Transverse colon (tissue), 4 donors: ENCODE data around the gene BCL2L12. TPM values are rescaled to one million over a fixed set of nuclear protein-coding genes. Genes with fewer than 3 reads are reported as not detected.

Experiments
- DNase-seq: peaks from one replicate; pipeline ENCODE4 v3.0.0-alpha.2; 2019
- H3K27ac ChIP-seq, 4 donors: fragments of 200-600 bp; sonication (generic); 2 replicates each; pipeline ENCODE4 v1.5.1; 2016 to 2018; ENCODE audit warnings: inconsistent platforms in 4 of 4
- H3K27me3 ChIP-seq: fragments of 200-600 bp; sonication (generic); 2 replicates; pipeline ENCODE4 v1.5.1; 2017; ENCODE audit warnings: inconsistent platforms
- H3K36me3 ChIP-seq, 4 donors: fragments of 200-600 bp; sonication (generic); 2 replicates each; pipeline ENCODE4 v1.5.1; 2017 to 2019; ENCODE audit warnings: inconsistent platforms in 4 of 4
- H3K4me1 ChIP-seq, 4 donors: fragments of 200-600 bp; sonication (generic); 2 replicates each; pipeline ENCODE4 v1.5.1; 2017 to 2020; ENCODE audit warnings: inconsistent platforms in 4 of 4
- H3K4me3 ChIP-seq, 4 donors: fragments of 200-600 bp; sonication (generic); 1 replicate in 1 of 4; 2 replicates in 3 of 4; pipeline versions ENCODE4 v1.5.1 to v1.6.1; 2017 to 2019; ENCODE audit warnings: inconsistent platforms in 4 of 4
- H3K9me3 ChIP-seq, 2 donors: fragments of 200-600 bp; sonication (generic); 2 replicates each; pipeline ENCODE4 v1.5.1; 2017 to 2019; ENCODE audit warnings: inconsistent platforms in 2 of 2
- EP300 ChIP-seq: sonication (generic); formaldehyde crosslinking; IDR thresholded peaks from one replicate; pipeline ENCODE4 v1.6.1; 2017; ENCODE audit warnings: antibody characterized with exemption, low read depth
- POLR2A ChIP-seq: fragments of 450-650 bp; IDR thresholded peaks from one replicate; pipeline ENCODE4 v1.6.1; 2016; ENCODE audit warnings: antibody characterized with exemption, mild to moderate bottlenecking, moderate library complexity
- POLR2AphosphoS5 ChIP-seq, 3 donors: sonication (generic); formaldehyde crosslinking; IDR thresholded peaks; one replicate each; pipeline ENCODE4 v1.6.1; 2016; ENCODE audit warnings: antibody characterized with exemption in 3 of 3
- WGBS, 2 donors: methylation state at CpG; one replicate each; pipeline ENCODE4 v1.1.5; 2018; ENCODE audit warnings: low coverage in 1 of 2; 5-methylcytosine and 5-hydroxymethylcytosine counted together
- in situ Hi-C, 4 donors: fragments of 200-750 bp; cut with MboI; loops; one replicate each; pipeline versions ENCODE4 v1.15.0 to v1.15.1; 2017; ENCODE audit warnings: low sequenced_read_pairs in 3 of 4, low pct_ligation_motif_present in 1 of 4, low pct_unique_long_range_greater_than_20kb in 1 of 4
- intact Hi-C: fragments of 100-400 bp; cut with DNase I; formaldehyde crosslinking; loops from one replicate; pipeline ENCODE4 v1.15.1; 2023; ENCODE audit warnings: low total_unique reads
- total RNA-seq, 4 donors: library from RNA; depleted of rRNA; stranded (reverse); fragments of >200 nt; gene quantifications; one replicate each; pipeline ENCODE4 v1.1.0, GENCODE V29; 2016
- TF ChIP-seq, protein P1 (sequence below), 5 experiments: fragments of 200-600 bp in 3 of 5; fragments of 450-650 bp in 2 of 5; sonication (generic) in 3 of 5; IDR thresholded peaks; 1 replicate in 2 of 5; 2 replicates in 3 of 5; pipeline ENCODE4 v1.5.1; 2016 to 2017; ENCODE audit warnings: antibody characterized with exemption in 5 of 5, inconsistent platforms in 3 of 5, mild to moderate bottlenecking in 2 of 5, moderate library complexity in 1 of 5

BCL2L12 gene
- total RNA-seq, 4 donors from 2014 or later, result 5.4 to 10.2 (median 6.9) TPM

DNA sequence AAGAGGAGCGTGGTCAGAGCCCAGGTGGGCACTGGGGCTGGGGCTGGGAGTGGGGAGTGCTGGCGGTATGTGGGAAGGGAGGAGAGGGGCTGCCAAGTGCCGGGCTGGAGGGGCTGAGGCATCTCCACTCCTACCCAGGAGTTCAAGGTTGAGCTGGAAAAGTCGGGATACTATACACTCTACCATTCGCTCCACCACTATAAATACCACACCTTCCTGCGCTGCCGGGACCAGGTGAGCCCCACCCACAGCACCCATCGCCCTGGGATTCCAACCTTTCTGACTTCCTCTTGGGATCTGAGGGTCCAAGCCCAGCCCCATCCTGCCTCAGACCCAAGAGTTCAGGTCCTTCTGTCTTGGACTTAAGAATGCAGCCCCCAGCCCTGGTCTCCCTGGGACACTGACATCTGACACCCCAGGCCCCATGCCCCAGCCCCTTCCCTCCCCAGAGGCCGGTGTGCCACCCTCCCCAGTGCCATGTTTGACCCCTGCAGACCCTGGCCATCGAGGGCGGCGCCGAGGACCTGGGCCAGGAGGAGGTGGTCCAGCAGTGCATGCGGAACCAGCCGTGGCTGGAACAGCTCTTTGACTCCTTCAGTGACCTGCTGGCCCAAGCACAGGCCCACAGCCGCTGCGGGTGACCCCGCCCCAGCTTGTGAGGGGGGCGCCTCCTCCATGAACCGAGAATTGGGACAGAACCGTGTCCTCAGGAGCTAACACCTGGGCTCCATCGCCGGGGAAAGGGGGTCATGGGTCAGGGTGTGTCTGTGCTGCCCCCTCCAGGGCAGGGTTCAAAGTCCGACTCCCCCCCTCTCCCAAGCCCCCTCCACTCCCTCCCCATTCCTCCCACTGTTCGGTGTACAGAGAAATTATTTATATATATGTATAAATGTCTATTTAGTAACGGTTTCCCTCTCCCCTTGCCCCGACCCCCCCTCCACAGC is 40.5 kb upstream of the BCL2L12 start:
- in situ Hi-C loops, result no loop called here
- Histone ChIP-seq H3K4me1 (no peaks in the 10 kb centered on the region), H3K36me3 (peaks cover 0 to 7% (median 3%) of the 10 kb centered on the region in 4 donors)

GRCh38 chr19:49626226-49626625 is 39.5 kb upstream of the BCL2L12 start:
- DNase-seq, result no peak
- no peak overlapping the region for H3K4me3 ChIP-seq
- no peak for TF ChIP-seq POLR2AphosphoS5 (IDR thresholded peaks at IDR 0.05)
- TF ChIP-seq EP300, result no peak
- TF ChIP-seq, protein P1, sequence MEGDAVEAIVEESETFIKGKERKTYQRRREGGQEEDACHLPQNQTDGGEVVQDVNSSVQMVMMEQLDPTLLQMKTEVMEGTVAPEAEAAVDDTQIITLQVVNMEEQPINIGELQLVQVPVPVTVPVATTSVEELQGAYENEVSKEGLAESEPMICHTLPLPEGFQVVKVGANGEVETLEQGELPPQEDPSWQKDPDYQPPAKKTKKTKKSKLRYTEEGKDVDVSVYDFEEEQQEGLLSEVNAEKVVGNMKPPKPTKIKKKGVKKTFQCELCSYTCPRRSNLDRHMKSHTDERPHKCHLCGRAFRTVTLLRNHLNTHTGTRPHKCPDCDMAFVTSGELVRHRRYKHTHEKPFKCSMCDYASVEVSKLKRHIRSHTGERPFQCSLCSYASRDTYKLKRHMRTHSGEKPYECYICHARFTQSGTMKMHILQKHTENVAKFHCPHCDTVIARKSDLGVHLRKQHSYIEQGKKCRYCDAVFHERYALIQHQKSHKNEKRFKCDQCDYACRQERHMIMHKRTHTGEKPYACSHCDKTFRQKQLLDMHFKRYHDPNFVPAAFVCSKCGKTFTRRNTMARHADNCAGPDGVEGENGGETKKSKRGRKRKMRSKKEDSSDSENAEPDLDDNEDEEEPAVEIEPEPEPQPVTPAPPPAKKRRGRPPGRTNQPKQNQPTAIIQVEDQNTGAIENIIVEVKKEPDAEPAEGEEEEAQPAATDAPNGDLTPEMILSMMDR (IDR thresholded peaks at IDR 0.05), result no peak
- no peak for TF ChIP-seq POLR2A
- H3K4me1 ChIP-seq, result no peaks in the 10 kb centered on the region
- no peak overlapping the region for H3K27ac ChIP-seq
- in situ Hi-C loops (no loop called here), intact Hi-C loops (no loop called here)
- 70 to 88% methylated on average over 2 to 11 of the region's 11 CpGs for WGBS, 2 donors
- peaks cover 0 to 5% (median 2%) of the 10 kb centered on the region in 4 donors for H3K36me3 ChIP-seq
- no peaks in the 10 kb centered on the region for H3K27me3 ChIP-seq
- H3K9me3 ChIP-seq, result no peaks in the 10 kb centered on the region

More for the DNA sequence above, 40.5 kb upstream of the BCL2L12 start:
- WGBS, 2 donors, result 44 to 84% methylated on average over 3 to 27 of the region's 27 CpGs
- Histone ChIP-seq H3K9me3 (no peaks in the 10 kb centered on the region), H3K27me3 (no peaks in the 10 kb centered on the region), H3K4me3 (no peak overlapping the region), H3K27ac (no peak overlapping the region)
- TF ChIP-seq EP300 (no peak), POLR2AphosphoS5 (IDR thresholded peaks at IDR 0.05) (no peak), POLR2A (no peak)
- TF ChIP-seq, protein P1 (IDR thresholded peaks at IDR 0.05), result no peak
- intact Hi-C loops, result no loop called here
- no peak for DNase-seq

GRCh38 chr19:49629659-49630058 is 36.1 kb upstream of the BCL2L12 start:
- Histone ChIP-seq H3K4me3 (no peak overlapping the region), H3K9me3 (no peaks in the 10 kb centered on the region), H3K27me3 (no peaks in the 10 kb centered on the region), H3K27ac (no peak overlapping the region), H3K36me3 (peaks cover 0 to 4% (median 2%) of the 10 kb centered on the region in 4 donors), H3K4me1 (no peaks in the 10 kb centered on the region)
- in situ Hi-C loops (no loop called here), intact Hi-C loops (no loop called here)
- no peak for DNase-seq
- TF ChIP-seq, protein P1 (IDR thresholded peaks at IDR 0.05), result no peak
- no peak for TF ChIP-seq EP300
- TF ChIP-seq POLR2AphosphoS5 (IDR thresholded peaks at IDR 0.05), result no peak
- no peak for TF ChIP-seq POLR2A
- 91% methylated on average over 9 of the region's 9 CpGs; no CpG with 5 or more reads in 1 of the 2 donors for WGBS, 2 donors

- no peak for DNase-seq
- H3K4me1 ChIP-seq, result peaks cover 0 to 5% (median 0%) of the 10 kb centered on the region in 4 donors
- in situ Hi-C loops (no loop called here), intact Hi-C loops (no loop called here)
- peaks cover 0 to 4% (median 0%) of the 10 kb centered on the region in 4 donors for H3K36me3 ChIP-seq
- TF ChIP-seq POLR2AphosphoS5 (IDR thresholded peaks at IDR 0.05) (no peak), EP300 (no peak), POLR2A (no peak)
- TF ChIP-seq, protein P1 (IDR thresholded peaks at IDR 0.05), result no peak
- H3K27ac ChIP-seq, result peak overlapping the region in 2 of 4 donors; percentile 18 to 25
- no peaks in the 10 kb centered on the region for H3K27me3 ChIP-seq
- no peaks in the 10 kb centered on the region for H3K9me3 ChIP-seq
- H3K4me3 ChIP-seq, result no peak overlapping the region
- WGBS, 2 donors, result 31 to 34% methylated on average over 5 to 9 of the region's 9 CpGs
Measured at GRCh38 chr19:49631014-49631588, 34.6 kb upstream of the BCL2L12 start.
